ENCODE measurements around the gene MSI2. TPM values are rescaled to one million over a fixed set of nuclear protein-coding genes. Genes with fewer than 3 reads are reported as not detected.
A peak's percentile ranks its signal among the peaks of the same experiment; 100 is the strongest.

MSI2 gene
- polyA plus RNA-seq, 3 donors from 2014 or later: 0.88 to 3.6 (median 2.4) TPM

GRCh38 chr17:57622683-57623433, 366.5 kb downstream of the MSI2 start:
- Mint-ChIP-seq H3K27me3 (ENCODE audit: low read depth in 3 of 3) (peaks cover 3 to 7% (median 5%) of the 10 kb centered on the region in 3 donors), H3K4me1 (peaks cover 0 to 13% of the 10 kb centered on the region in 2 donors), H3K4me3 (no peak overlapping the region), H3K9me3 (no peaks in the 10 kb centered on the region), H3K36me3 (peaks cover 2 to 7% (median 7%) of the 10 kb centered on the region in 3 donors), H3K27ac (peak overlapping the region in 1 of 6 donors; percentile 22)
- DNase-seq: no peak

GRCh38 chr17:57623620-57624019, 367.3 kb downstream of the MSI2 start:
- Mint-ChIP-seq H3K36me3 (peaks cover 7 to 12% (median 9%) of the 10 kb centered on the region in 3 donors), H3K4me3 (no peak overlapping the region), H3K9me3 (no peaks in the 10 kb centered on the region), H3K27me3 (ENCODE audit: low read depth in 3 of 3) (peaks cover 4 to 7% (median 4%) of the 10 kb centered on the region in 3 donors), H3K27ac (peak overlapping the region in 1 of 6 donors; percentile 22), H3K4me1 (peaks cover 0 to 13% of the 10 kb centered on the region in 2 donors)
- DNase-seq: no peak

GRCh38 chr17:57624386-57624785, 368.1 kb downstream of the MSI2 start:
- no peak overlapping the region for H3K27ac Mint-ChIP-seq
- DNase-seq: no peak
- no peaks in the 10 kb centered on the region for H3K9me3 Mint-ChIP-seq
- H3K27me3 Mint-ChIP-seq (ENCODE audit: low read depth in 3 of 3): peaks cover 2 to 7% (median 4%) of the 10 kb centered on the region in 3 donors
- H3K36me3 Mint-ChIP-seq: peaks cover 7 to 12% (median 9%) of the 10 kb centered on the region in 3 donors
- H3K4me1 Mint-ChIP-seq: peaks cover 0 to 12% of the 10 kb centered on the region in 2 donors
- H3K4me3 Mint-ChIP-seq: no peak overlapping the region

GRCh38 chr17:57625511-57625910, 369.2 kb downstream of the MSI2 start:
- peaks cover 7 to 12% (median 9%) of the 10 kb centered on the region in 3 donors for H3K36me3 Mint-ChIP-seq
- H3K4me3 Mint-ChIP-seq: no peak overlapping the region
- no peak for DNase-seq
- H3K9me3 Mint-ChIP-seq: no peaks in the 10 kb centered on the region
- peaks cover 2 to 7% (median 2%) of the 10 kb centered on the region in 3 donors for H3K27me3 Mint-ChIP-seq (ENCODE audit: low read depth in 3 of 3)
- H3K27ac Mint-ChIP-seq: peak overlapping the region in 1 of 6 donors; percentile 36
- H3K4me1 Mint-ChIP-seq: peaks cover 0 to 12% of the 10 kb centered on the region in 2 donors

- Mint-ChIP-seq H3K36me3 (peaks cover 8 to 12% (median 9%) of the 10 kb centered on the region in 3 donors), H3K27me3 (ENCODE audit: low read depth in 3 of 3) (peaks cover 2 to 7% (median 2%) of the 10 kb centered on the region in 3 donors), H3K4me1 (peaks cover 0 to 12% of the 10 kb centered on the region in 2 donors), H3K9me3 (no peaks in the 10 kb centered on the region), H3K4me3 (no peak overlapping the region), H3K27ac (peak overlapping the region in 2 of 6 donors; percentile 3 to 29)
- no peak for DNase-seq
These were observed 369.6 kb downstream of the MSI2 start for GRCh38 chr17:57625957-57626356.

- no peak overlapping the region for H3K4me3 Mint-ChIP-seq
These were observed 370.3 kb downstream of the MSI2 start for GRCh38 chr17:57626520-57627210.

GRCh38 chr17:57627591-57627990, 371.3 kb downstream of the MSI2 start:
- Mint-ChIP-seq H3K36me3 (peaks cover 9 to 19% (median 12%) of the 10 kb centered on the region in 3 donors), H3K27ac (no peak overlapping the region), H3K27me3 (ENCODE audit: low read depth in 3 of 3) (peaks cover 2 to 7% (median 2%) of the 10 kb centered on the region in 3 donors), H3K9me3 (no peaks in the 10 kb centered on the region), H3K4me1 (peaks cover 0 to 13% of the 10 kb centered on the region in 2 donors), H3K4me3 (no peak overlapping the region)
- DNase-seq: no peak

More at GRCh38 chr17:57626520-57627210, 370.3 kb downstream of the MSI2 start:
- Mint-ChIP-seq H3K9me3 (no peaks in the 10 kb centered on the region), H3K4me1 (peaks cover 0 to 12% of the 10 kb centered on the region in 2 donors), H3K27ac (no peak overlapping the region), H3K27me3 (ENCODE audit: low read depth in 3 of 3) (peaks cover 2 to 7% (median 2%) of the 10 kb centered on the region in 3 donors), H3K36me3 (peaks cover 9 to 12% (median 12%) of the 10 kb centered on the region in 3 donors)
- DNase-seq: no peak

- no peak for DNase-seq
- H3K4me1 Mint-ChIP-seq: peaks cover 0 to 6% of the 10 kb centered on the region in 2 donors
- peaks cover 10 to 23% (median 13%) of the 10 kb centered on the region in 3 donors for H3K36me3 Mint-ChIP-seq
- H3K9me3 Mint-ChIP-seq: no peaks in the 10 kb centered on the region
- peaks cover 2 to 7% (median 2%) of the 10 kb centered on the region in 3 donors for H3K27me3 Mint-ChIP-seq (ENCODE audit: low read depth in 3 of 3)
- no peak overlapping the region for H3K4me3 Mint-ChIP-seq
- H3K27ac Mint-ChIP-seq: no peak overlapping the region
These were observed 372.1 kb downstream of the MSI2 start for GRCh38 chr17:57628421-57628820.

GRCh38 chr17:57629470-57629869, 373.1 kb downstream of the MSI2 start:
- DNase-seq: no peak
- Mint-ChIP-seq H3K4me3 (no peak overlapping the region), H3K4me1 (peaks cover 0 to 4% of the 10 kb centered on the region in 2 donors), H3K9me3 (no peaks in the 10 kb centered on the region), H3K36me3 (peaks cover 12 to 22% (median 19%) of the 10 kb centered on the region in 3 donors), H3K27me3 (ENCODE audit: low read depth in 3 of 3) (peaks cover 2 to 5% (median 3%) of the 10 kb centered on the region in 3 donors), H3K27ac (no peak overlapping the region)

- H3K4me1 Mint-ChIP-seq: peaks cover 0 to 3% of the 10 kb centered on the region in 2 donors
- no peak overlapping the region for H3K27ac Mint-ChIP-seq
- H3K4me3 Mint-ChIP-seq: no peak overlapping the region
- DNase-seq: no peak
- no peaks in the 10 kb centered on the region for H3K9me3 Mint-ChIP-seq
- H3K36me3 Mint-ChIP-seq: peaks cover 14 to 25% (median 19%) of the 10 kb centered on the region in 3 donors
- H3K27me3 Mint-ChIP-seq (ENCODE audit: low read depth in 3 of 3): peaks cover 2 to 5% (median 3%) of the 10 kb centered on the region in 3 donors
These were observed 373.6 kb downstream of the MSI2 start for GRCh38 chr17:57629886-57630285.

- Mint-ChIP-seq H3K27ac (peak overlapping the region in 2 of 6 donors; percentile 41 to 45), H3K4me3 (no peak overlapping the region), H3K36me3 (peaks cover 14 to 25% (median 19%) of the 10 kb centered on the region in 3 donors), H3K4me1 (peaks cover 0 to 3% of the 10 kb centered on the region in 2 donors), H3K9me3 (no peaks in the 10 kb centered on the region), H3K27me3 (ENCODE audit: low read depth in 3 of 3) (peaks cover 2 to 3% (median 3%) of the 10 kb centered on the region in 3 donors)
- DNase-seq: no peak
These were observed 374.4 kb downstream of the MSI2 start for GRCh38 chr17:57630736-57631135.

- Mint-ChIP-seq H3K27ac (peak overlapping the region in 1 of 6 donors; percentile 50), H3K36me3 (peaks cover 14 to 25% (median 19%) of the 10 kb centered on the region in 3 donors), H3K9me3 (no peaks in the 10 kb centered on the region), H3K4me3 (no peak overlapping the region), H3K27me3 (ENCODE audit: low read depth in 3 of 3) (peaks cover 2 to 3% (median 3%) of the 10 kb centered on the region in 3 donors), H3K4me1 (peaks cover 0 to 3% of the 10 kb centered on the region in 2 donors)
- no peak for DNase-seq
These were observed 375.5 kb downstream of the MSI2 start for GRCh38 chr17:57631871-57632270.

- no peak for DNase-seq
- Mint-ChIP-seq H3K36me3 (peaks cover 14 to 25% (median 19%) of the 10 kb centered on the region in 3 donors), H3K4me1 (peaks cover 0 to 3% of the 10 kb centered on the region in 2 donors), H3K4me3 (no peak overlapping the region), H3K9me3 (no peaks in the 10 kb centered on the region), H3K27ac (peak overlapping the region in 1 of 6 donors; percentile 50), H3K27me3 (ENCODE audit: low read depth in 3 of 3) (peaks cover 2 to 3% (median 3%) of the 10 kb centered on the region in 3 donors)
These were observed 376.0 kb downstream of the MSI2 start for GRCh38 chr17:57632294-57632693.

Data from immature natural killer cell (primary cell).